ENCODE results near the gene PPP1R12C.
"Not testable (repeated sequence)": the region's sequence is repeated elsewhere in the genome, so short reads cannot be mapped to it uniquely, and the experiment has no call there.

- TF ChIP-seq CTCF (IDR thresholded peaks at IDR 0.05); ZFX (IDR thresholded peaks at IDR 0.05; ENCODE audit: borderline replicate concordance): not testable (repeated sequence)
Observed at GRCh38 chr19:55065516-55065915, 51.9 kb downstream of the PPP1R12C start.
